ENCODE measurements around the gene HOOK2.

Gene HOOK2

GRCh38 chr19:12793290-12794195 lies 18.2 kb upstream of the HOOK2 start (continued):
- TF ChIP-seq ZNF280C (tag by site-specific recombination; IDR thresholded peaks at IDR 0.05) (no peak), ZBTB8A (tag by site-specific recombination; IDR thresholded peaks at IDR 0.05) (peak; percentile 75; the same call in 1 of the 2 replicates), ZNF768 (tag by site-specific recombination; IDR thresholded peaks at IDR 0.05) (no peak), ZBTB26 (tag by site-specific recombination; optimal IDR thresholded peaks at IDR 0.05) (peak; percentile 94), ZNF155 (tag by site-specific recombination; IDR thresholded peaks at IDR 0.05) (no peak), ZNF341 (tag by site-specific recombination; IDR thresholded peaks at IDR 0.05; ENCODE audit: low read depth) (peak; percentile 62), GLIS2 (tag by site-specific recombination; IDR thresholded peaks at IDR 0.05) (peak; percentile 53), FEZF1 (tag by site-specific recombination; IDR thresholded peaks at IDR 0.05) (no peak), GLI2 (tag by site-specific recombination; IDR thresholded peaks at IDR 0.05; ENCODE audit: borderline replicate concordance, low read depth) (no peak), REPIN1 (tag by site-specific recombination; IDR thresholded peaks at IDR 0.05; ENCODE audit: low read depth) (no peak; the same call in 1 of the 2 replicates), ZNF416 (tag by site-specific recombination; IDR thresholded peaks at IDR 0.05) (no peak), SP3 (tag by site-specific recombination; IDR thresholded peaks at IDR 0.05) (peak; percentile 83), ZBTB21 (tag by site-specific recombination; IDR thresholded peaks at IDR 0.05) (peak; percentile 46; the same call in 1 of the 2 replicates), SP7 (tag by site-specific recombination; IDR thresholded peaks at IDR 0.05) (peak; percentile 29; the same call in 1 of the 2 replicates), ZEB2 (tag by site-specific recombination; IDR thresholded peaks at IDR 0.05) (peak; percentile 68; the same call in 1 of the 2 replicates)
- TF ChIP-seq, protein P1, sequence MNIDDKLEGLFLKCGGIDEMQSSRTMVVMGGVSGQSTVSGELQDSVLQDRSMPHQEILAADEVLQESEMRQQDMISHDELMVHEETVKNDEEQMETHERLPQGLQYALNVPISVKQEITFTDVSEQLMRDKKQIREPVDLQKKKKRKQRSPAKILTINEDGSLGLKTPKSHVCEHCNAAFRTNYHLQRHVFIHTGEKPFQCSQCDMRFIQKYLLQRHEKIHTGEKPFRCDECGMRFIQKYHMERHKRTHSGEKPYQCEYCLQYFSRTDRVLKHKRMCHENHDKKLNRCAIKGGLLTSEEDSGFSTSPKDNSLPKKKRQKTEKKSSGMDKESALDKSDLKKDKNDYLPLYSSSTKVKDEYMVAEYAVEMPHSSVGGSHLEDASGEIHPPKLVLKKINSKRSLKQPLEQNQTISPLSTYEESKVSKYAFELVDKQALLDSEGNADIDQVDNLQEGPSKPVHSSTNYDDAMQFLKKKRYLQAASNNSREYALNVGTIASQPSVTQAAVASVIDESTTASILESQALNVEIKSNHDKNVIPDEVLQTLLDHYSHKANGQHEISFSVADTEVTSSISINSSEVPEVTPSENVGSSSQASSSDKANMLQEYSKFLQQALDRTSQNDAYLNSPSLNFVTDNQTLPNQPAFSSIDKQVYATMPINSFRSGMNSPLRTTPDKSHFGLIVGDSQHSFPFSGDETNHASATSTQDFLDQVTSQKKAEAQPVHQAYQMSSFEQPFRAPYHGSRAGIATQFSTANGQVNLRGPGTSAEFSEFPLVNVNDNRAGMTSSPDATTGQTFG (tag by site-specific recombination; IDR thresholded peaks at IDR 0.05; ENCODE audit: borderline replicate concordance) = no peak; the same call in 1 of the 2 replicates
- TF ChIP-seq, protein P2, sequence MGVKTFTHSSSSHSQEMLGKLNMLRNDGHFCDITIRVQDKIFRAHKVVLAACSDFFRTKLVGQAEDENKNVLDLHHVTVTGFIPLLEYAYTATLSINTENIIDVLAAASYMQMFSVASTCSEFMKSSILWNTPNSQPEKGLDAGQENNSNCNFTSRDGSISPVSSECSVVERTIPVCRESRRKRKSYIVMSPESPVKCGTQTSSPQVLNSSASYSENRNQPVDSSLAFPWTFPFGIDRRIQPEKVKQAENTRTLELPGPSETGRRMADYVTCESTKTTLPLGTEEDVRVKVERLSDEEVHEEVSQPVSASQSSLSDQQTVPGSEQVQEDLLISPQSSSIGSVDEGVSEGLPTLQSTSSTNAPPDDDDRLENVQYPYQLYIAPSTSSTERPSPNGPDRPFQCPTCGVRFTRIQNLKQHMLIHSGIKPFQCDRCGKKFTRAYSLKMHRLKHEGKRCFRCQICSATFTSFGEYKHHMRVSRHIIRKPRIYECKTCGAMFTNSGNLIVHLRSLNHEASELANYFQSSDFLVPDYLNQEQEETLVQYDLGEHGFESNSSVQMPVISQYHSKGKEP (tag by site-specific recombination; IDR thresholded peaks at IDR 0.05) = no peak
- TF ChIP-seq, protein P3, sequence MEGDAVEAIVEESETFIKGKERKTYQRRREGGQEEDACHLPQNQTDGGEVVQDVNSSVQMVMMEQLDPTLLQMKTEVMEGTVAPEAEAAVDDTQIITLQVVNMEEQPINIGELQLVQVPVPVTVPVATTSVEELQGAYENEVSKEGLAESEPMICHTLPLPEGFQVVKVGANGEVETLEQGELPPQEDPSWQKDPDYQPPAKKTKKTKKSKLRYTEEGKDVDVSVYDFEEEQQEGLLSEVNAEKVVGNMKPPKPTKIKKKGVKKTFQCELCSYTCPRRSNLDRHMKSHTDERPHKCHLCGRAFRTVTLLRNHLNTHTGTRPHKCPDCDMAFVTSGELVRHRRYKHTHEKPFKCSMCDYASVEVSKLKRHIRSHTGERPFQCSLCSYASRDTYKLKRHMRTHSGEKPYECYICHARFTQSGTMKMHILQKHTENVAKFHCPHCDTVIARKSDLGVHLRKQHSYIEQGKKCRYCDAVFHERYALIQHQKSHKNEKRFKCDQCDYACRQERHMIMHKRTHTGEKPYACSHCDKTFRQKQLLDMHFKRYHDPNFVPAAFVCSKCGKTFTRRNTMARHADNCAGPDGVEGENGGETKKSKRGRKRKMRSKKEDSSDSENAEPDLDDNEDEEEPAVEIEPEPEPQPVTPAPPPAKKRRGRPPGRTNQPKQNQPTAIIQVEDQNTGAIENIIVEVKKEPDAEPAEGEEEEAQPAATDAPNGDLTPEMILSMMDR (tag by site-specific recombination; IDR thresholded peaks at IDR 0.05) = peak; percentile 34; the same call in 1 of the 2 replicates
- TF ChIP-seq, protein P4, sequence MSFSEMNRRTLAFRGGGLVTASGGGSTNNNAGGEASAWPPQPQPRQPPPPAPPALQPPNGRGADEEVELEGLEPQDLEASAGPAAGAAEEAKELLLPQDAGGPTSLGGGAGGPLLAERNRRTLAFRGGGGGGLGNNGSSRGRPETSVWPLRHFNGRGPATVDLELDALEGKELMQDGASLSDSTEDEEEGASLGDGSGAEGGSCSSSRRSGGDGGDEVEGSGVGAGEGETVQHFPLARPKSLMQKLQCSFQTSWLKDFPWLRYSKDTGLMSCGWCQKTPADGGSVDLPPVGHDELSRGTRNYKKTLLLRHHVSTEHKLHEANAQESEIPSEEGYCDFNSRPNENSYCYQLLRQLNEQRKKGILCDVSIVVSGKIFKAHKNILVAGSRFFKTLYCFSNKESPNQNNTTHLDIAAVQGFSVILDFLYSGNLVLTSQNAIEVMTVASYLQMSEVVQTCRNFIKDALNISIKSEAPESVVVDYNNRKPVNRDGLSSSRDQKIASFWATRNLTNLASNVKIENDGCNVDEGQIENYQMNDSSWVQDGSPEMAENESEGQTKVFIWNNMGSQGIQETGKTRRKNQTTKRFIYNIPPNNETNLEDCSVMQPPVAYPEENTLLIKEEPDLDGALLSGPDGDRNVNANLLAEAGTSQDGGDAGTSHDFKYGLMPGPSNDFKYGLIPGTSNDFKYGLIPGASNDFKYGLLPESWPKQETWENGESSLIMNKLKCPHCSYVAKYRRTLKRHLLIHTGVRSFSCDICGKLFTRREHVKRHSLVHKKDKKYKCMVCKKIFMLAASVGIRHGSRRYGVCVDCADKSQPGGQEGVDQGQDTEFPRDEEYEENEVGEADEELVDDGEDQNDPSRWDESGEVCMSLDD (tag by site-specific recombination; IDR thresholded peaks at IDR 0.05) = peak; percentile 43; the same call in 1 of the 2 replicates
- TF ChIP-seq, protein P5, sequence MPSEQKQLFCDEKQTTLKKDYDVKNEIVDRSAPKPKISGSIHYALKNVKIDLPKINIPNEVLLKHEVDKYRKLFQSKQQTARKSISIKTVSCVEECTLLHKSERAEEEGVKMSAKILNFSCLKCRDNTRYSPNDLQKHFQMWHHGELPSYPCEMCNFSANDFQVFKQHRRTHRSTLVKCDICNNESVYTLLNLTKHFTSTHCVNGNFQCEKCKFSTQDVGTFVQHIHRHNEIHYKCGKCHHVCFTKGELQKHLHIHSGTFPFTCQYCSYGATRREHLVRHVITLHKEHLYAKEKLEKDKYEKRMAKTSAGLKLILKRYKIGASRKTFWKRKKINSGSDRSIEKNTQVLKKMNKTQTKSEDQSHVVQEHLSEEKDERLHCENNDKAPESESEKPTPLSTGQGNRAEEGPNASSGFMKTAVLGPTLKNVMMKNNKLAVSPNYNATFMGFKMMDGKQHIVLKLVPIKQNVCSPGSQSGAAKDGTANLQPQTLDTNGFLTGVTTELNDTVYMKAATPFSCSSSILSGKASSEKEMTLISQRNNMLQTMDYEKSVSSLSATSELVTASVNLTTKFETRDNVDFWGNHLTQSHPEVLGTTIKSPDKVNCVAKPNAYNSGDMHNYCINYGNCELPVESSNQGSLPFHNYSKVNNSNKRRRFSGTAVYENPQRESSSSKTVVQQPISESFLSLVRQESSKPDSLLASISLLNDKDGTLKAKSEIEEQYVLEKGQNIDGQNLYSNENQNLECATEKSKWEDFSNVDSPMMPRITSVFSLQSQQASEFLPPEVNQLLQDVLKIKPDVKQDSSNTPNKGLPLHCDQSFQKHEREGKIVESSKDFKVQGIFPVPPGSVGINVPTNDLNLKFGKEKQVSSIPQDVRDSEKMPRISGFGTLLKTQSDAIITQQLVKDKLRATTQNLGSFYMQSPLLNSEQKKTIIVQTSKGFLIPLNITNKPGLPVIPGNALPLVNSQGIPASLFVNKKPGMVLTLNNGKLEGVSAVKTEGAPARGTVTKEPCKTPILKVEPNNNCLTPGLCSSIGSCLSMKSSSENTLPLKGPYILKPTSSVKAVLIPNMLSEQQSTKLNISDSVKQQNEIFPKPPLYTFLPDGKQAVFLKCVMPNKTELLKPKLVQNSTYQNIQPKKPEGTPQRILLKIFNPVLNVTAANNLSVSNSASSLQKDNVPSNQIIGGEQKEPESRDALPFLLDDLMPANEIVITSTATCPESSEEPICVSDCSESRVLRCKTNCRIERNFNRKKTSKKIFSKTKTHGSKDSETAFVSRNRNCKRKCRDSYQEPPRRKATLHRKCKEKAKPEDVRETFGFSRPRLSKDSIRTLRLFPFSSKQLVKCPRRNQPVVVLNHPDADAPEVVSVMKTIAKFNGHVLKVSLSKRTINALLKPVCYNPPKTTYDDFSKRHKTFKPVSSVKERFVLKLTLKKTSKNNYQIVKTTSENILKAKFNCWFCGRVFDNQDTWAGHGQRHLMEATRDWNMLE (tag by site-specific recombination; conservative IDR thresholded peaks at IDR 0.05; ENCODE audit: low read depth) = no peak

Data from HEK293 (cell line).